GM12892 (cell line): Measurements from ENCODE around the gene CENPP.

Source experiments
- POLR2A ChIP-seq: IDR thresholded peaks from 2 replicates; pipeline ENCODE4 v1.6.1; 2011; ENCODE audit warnings: low read depth, low read length, control low read depth
- POLR2AphosphoS5 ChIP-seq: IDR thresholded peaks from 2 replicates; pipeline ENCODE4 v1.6.1; 2011; ENCODE audit warnings: low read depth, low read length, control low read depth
- TAF1 ChIP-seq: IDR thresholded peaks from 2 replicates; pipeline ENCODE4 v1.6.1; 2011; ENCODE audit warnings: low read depth, mild to moderate bottlenecking, control low read depth, low read length, borderline replicate concordance

- TF ChIP-seq POLR2A (no peak), TAF1 (no peak), POLR2AphosphoS5 (no peak)
Measured at GRCh38 chr9:92359394-92359995, 33.7 kb downstream of the CENPP start.
